H9 (cell line): ENCODE results near the gene RAB33B. TPM values are rescaled to one million over a fixed set of nuclear protein-coding genes. Genes with fewer than 3 reads are reported as not detected.
A peak's percentile ranks its signal among the peaks of the same experiment; 100 is the strongest.

Source experiments
- DNase-seq: peaks from one replicate; pipeline ENCODE4 v3.0.0-alpha.2; 2017
- H2AFZ ChIP-seq: one replicate; pipeline ENCODE4 v1.6.1; 2013; ENCODE audit warnings: mild to moderate bottlenecking, low read length, control low read depth, moderate library complexity
- H2AK5ac ChIP-seq: 2 replicates; pipeline ENCODE4 v1.6.1; 2013; ENCODE audit warnings: low read length, control low read depth, mixed read lengths; ENCODE audit not compliant: insufficient read length
- H2BK120ac ChIP-seq: one replicate; pipeline ENCODE4 v1.6.1; 2013; ENCODE audit warnings: low read depth, mild to moderate bottlenecking, low read length, control low read depth, inconsistent platforms; ENCODE audit not compliant: poor library complexity, severe bottlenecking
- H2BK12ac ChIP-seq: 2 replicates; pipeline ENCODE4 v1.6.1; 2013; ENCODE audit warnings: low read length, control low read depth, mixed read lengths, low read depth; ENCODE audit not compliant: insufficient read length
- H2BK15ac ChIP-seq: 2 replicates; pipeline ENCODE4 v1.6.1; 2013; ENCODE audit warnings: low read depth, low read length, control low read depth
- H2BK20ac ChIP-seq: one replicate; pipeline ENCODE4 v1.6.1; 2013; ENCODE audit warnings: low read depth, mild to moderate bottlenecking, low read length, control low read depth, inconsistent platforms; ENCODE audit not compliant: poor library complexity, severe bottlenecking
- H2BK5ac ChIP-seq: 2 replicates; pipeline ENCODE4 v1.6.1; 2013; ENCODE audit warnings: low read length, control low read depth, mixed read lengths; ENCODE audit not compliant: insufficient read length
- H3K14ac ChIP-seq: 2 replicates; pipeline ENCODE4 v1.6.1; 2013; ENCODE audit warnings: low read length, control low read depth; ENCODE audit not compliant: insufficient read depth
- H3K18ac ChIP-seq: 2 replicates; pipeline ENCODE4 v1.6.1; 2013; ENCODE audit warnings: low read depth, mild to moderate bottlenecking, mixed read lengths, low read length, control low read depth; ENCODE audit not compliant: insufficient read length
- H3K23ac ChIP-seq: 2 replicates; pipeline ENCODE4 v1.6.1; 2013; ENCODE audit warnings: low read length, control low read depth, mixed read lengths, low read depth; ENCODE audit not compliant: insufficient read length
- H3K23me2 ChIP-seq: 2 replicates; pipeline ENCODE4 v1.6.1; 2013; ENCODE audit warnings: low read depth, mild to moderate bottlenecking, mixed read lengths, low read length, control low read depth; ENCODE audit not compliant: insufficient read length, poor library complexity, severe bottlenecking
- H3K27ac ChIP-seq: 2 replicates; pipeline ENCODE4 v1.5.1; 2013; ENCODE audit warnings: low read length, control low read depth, mixed read lengths, low read depth; ENCODE audit not compliant: insufficient read length
- H3K27me3 ChIP-seq: 2 replicates; pipeline ENCODE4 v1.6.1; 2013; ENCODE audit warnings: low read length, control low read depth, inconsistent platforms; ENCODE audit not compliant: insufficient read depth
- H3K4ac ChIP-seq: 2 replicates; pipeline ENCODE4 v1.6.1; 2013; ENCODE audit warnings: low read depth, mild to moderate bottlenecking, control low read depth, inconsistent platforms, low read length, moderate library complexity
- H3K4me1 ChIP-seq: 2 replicates; pipeline ENCODE4 v1.6.1; 2013; ENCODE audit warnings: low read length, control low read depth, inconsistent platforms; ENCODE audit not compliant: insufficient read depth
- H3K4me2 ChIP-seq: 2 replicates; pipeline ENCODE4 v1.6.1; 2013; ENCODE audit warnings: low read length, control low read depth, mixed read lengths; ENCODE audit not compliant: insufficient read length, insufficient read depth
- H3K56ac ChIP-seq: 2 replicates; pipeline ENCODE4 v1.6.1; 2013; ENCODE audit warnings: low read depth, mild to moderate bottlenecking, mixed read lengths, low read length, control low read depth; ENCODE audit not compliant: insufficient read length
- H3K79me1 ChIP-seq: 2 replicates; pipeline ENCODE4 v1.6.1; 2013; ENCODE audit warnings: low read depth, mild to moderate bottlenecking, moderate library complexity, low read length, control low read depth, inconsistent platforms; ENCODE audit not compliant: insufficient read depth, poor library complexity, severe bottlenecking
- H3K79me2 ChIP-seq: 2 replicates; pipeline ENCODE4 v1.6.1; 2013; ENCODE audit warnings: low read length, control low read depth, inconsistent platforms; ENCODE audit not compliant: insufficient read depth
- H3K9ac ChIP-seq: 2 replicates; pipeline ENCODE4 v1.6.1; 2013; ENCODE audit warnings: low read length, control low read depth, mixed read lengths; ENCODE audit not compliant: insufficient read length; ENCODE audit errors: extremely low read depth
- H3K9me3 ChIP-seq: one replicate; pipeline ENCODE4 v1.6.1; 2013; ENCODE audit warnings: low read depth, low read length, inconsistent platforms; ENCODE audit not compliant: control insufficient read depth
- H3T11ph ChIP-seq: one replicate; pipeline ENCODE4 v1.6.1; 2013; ENCODE audit warnings: mild to moderate bottlenecking, low read length, control low read depth, inconsistent platforms
- H4K20me1 ChIP-seq: one replicate; pipeline ENCODE4 v1.6.1; 2013; ENCODE audit not compliant: control insufficient read depth, insufficient read length, insufficient read depth
- H4K5ac ChIP-seq: 2 replicates; pipeline ENCODE4 v1.6.1; 2013; ENCODE audit warnings: low read depth, mild to moderate bottlenecking, mixed read lengths, low read length, control low read depth; ENCODE audit not compliant: insufficient read length
- H4K8ac ChIP-seq: replicated peaks from 2 replicates; pipeline ENCODE4 v1.6.1; 2013; ENCODE audit warnings: low read length, control low read depth, mixed read lengths, low read depth; ENCODE audit not compliant: insufficient read length
- H4K91ac ChIP-seq: 2 replicates; pipeline ENCODE4 v1.6.1; 2013; ENCODE audit warnings: low read depth, mild to moderate bottlenecking, moderate library complexity, mixed read lengths, low read length, control low read depth; ENCODE audit not compliant: insufficient read length
- H3K27ac Mint-ChIP-seq, 3 experiments: 2 replicates in 2 of 3; 3 replicates in 1 of 3; pipeline ENCODE4 v1.8.0; 2020 to 2021; ENCODE audit warnings: mixed read lengths in 3 of 3, mild to moderate bottlenecking in 1 of 3, moderate library complexity in 1 of 3
- H3K27me3 Mint-ChIP-seq: 2 replicates; pipeline ENCODE4 v1.8.0; 2021; ENCODE audit warnings: low read depth, mild to moderate bottlenecking, moderate library complexity, mixed read lengths
- H3K36me3 Mint-ChIP-seq, 3 experiments: 2 replicates in 2 of 3; 3 replicates in 1 of 3; pipeline ENCODE4 v1.8.0; 2020 to 2021; ENCODE audit warnings: low read depth in 3 of 3, mixed read lengths in 3 of 3; ENCODE audit not compliant: insufficient read depth in 1 of 3
- H3K4me1 Mint-ChIP-seq, 2 experiments: 2 replicates each; pipeline ENCODE4 v1.8.0; 2020; ENCODE audit warnings: mixed read lengths in 2 of 2
- H3K4me3 Mint-ChIP-seq, 2 experiments: 2 replicates in 1 of 2; 3 replicates in 1 of 2; pipeline ENCODE4 v1.8.0; 2020 to 2021; ENCODE audit warnings: mild to moderate bottlenecking in 2 of 2, mixed read lengths in 2 of 2, moderate library complexity in 1 of 2
- H3K9me3 Mint-ChIP-seq, 2 experiments: 2 replicates in 1 of 2; 3 replicates in 1 of 2; pipeline ENCODE4 v1.8.0; 2020; ENCODE audit warnings: mild to moderate bottlenecking in 2 of 2, mixed read lengths in 2 of 2, moderate library complexity in 1 of 2
- CTCF ChIP-seq: fragments of 200-600 bp; sonication (generic); conservative IDR thresholded peaks from 3 replicates; pipeline ENCODE4 v1.8.0; 2021; ENCODE audit warnings: antibody characterized with exemption, mild to moderate bottlenecking
- WGBS: extraction: QIAGEN DNeasy Blood & Tissue Kit; methylation state at CpG from one replicate; pipeline ENCODE4 v1.1.7; 2013; ENCODE audit warnings: missing lambda C conversion rate, low lambda C conversion rate, mixed read lengths; ENCODE audit not compliant: insufficient read length; ENCODE audit errors: extremely low coverage; 5-methylcytosine and 5-hydroxymethylcytosine counted together
- total RNA-seq: library from RNA; stranded (reverse); gene quantifications from 2 replicates; pipeline ENCODE4 v1.2.1, GENCODE V29; 2021

RAB33B gene
- total RNA-seq, 1 experiment from 2014 or later, result 7.7 TPM

GRCh38 chr4:139453371-139454110 is 380 bp upstream of the RAB33B start:
- no peaks in the 10 kb centered on the region for H3K27me3 Mint-ChIP-seq
- H3K9me3 Mint-ChIP-seq, result 0 out of 5 replicates have a peak, but pooled peaks cover 0 to 2% of the 10 kb centered on the region in 2 experiments
- H2AFZ ChIP-seq, result no peak overlapping the region
- no peak overlapping the region for H3T11ph ChIP-seq
- H3K23me2 ChIP-seq, result peaks cover 15% of the 10 kb centered on the region
- peak overlapping the region; percentile 96 to 99 for H3K4me3 Mint-ChIP-seq
- DNase-seq, result peak; percentile 97
- H3K9ac ChIP-seq, result peak overlapping the region; percentile 80
- no peak overlapping the region for H3K4ac ChIP-seq
- H3K9me3 ChIP-seq, result no peaks in the 10 kb centered on the region
- H3K27ac ChIP-seq, result peak overlapping the region; percentile 51
- peak overlapping the region; percentile 70 for H3K18ac ChIP-seq
- H3K14ac ChIP-seq, result peak overlapping the region; percentile 97
- WGBS, result no CpG with 5 or more reads among the region's 76 CpGs
- peaks cover 0 to 6% (median 4%) of the 10 kb centered on the region in 3 experiments; a peak in 5 of 7 replicates for H3K36me3 Mint-ChIP-seq
- H4K20me1 ChIP-seq, result no peaks in the 10 kb centered on the region
- H3K79me1 ChIP-seq, result peaks cover 3% of the 10 kb centered on the region
- no peak overlapping the region for H2BK12ac ChIP-seq
- H3K23ac ChIP-seq, result no peak overlapping the region
- peak overlapping the region; percentile 100 for H3K4me2 ChIP-seq
- peak overlapping the region; percentile 99 for H3K27ac Mint-ChIP-seq
- no peaks in the 10 kb centered on the region; the same call in 1 of the 2 replicates for H3K4me1 ChIP-seq
- no peak overlapping the region for H2BK5ac ChIP-seq
- H2BK15ac ChIP-seq, result no peak overlapping the region
- H2BK120ac ChIP-seq, result no peak overlapping the region
- H3K56ac ChIP-seq, result no peak overlapping the region
- no peak overlapping the region for H4K5ac ChIP-seq
- H3K4me1 Mint-ChIP-seq, result peaks cover 48 to 50% of the 10 kb centered on the region in 2 experiments
- H2BK20ac ChIP-seq, result no peak overlapping the region
- H4K91ac ChIP-seq, result no peak overlapping the region
- H4K8ac ChIP-seq, result peak overlapping the region; percentile 10
- no peak; the same call in 2 of the 3 replicates for TF ChIP-seq CTCF
- H3K27me3 ChIP-seq, result no peaks in the 10 kb centered on the region
- H3K79me2 ChIP-seq, result peaks cover 22% of the 10 kb centered on the region; the same call in 1 of the 2 replicates
- H2AK5ac ChIP-seq, result no peak overlapping the region
